WTC11 (cell line): ENCODE measurements around the gene FAM131C. TPM values are rescaled to one million over a fixed set of nuclear protein-coding genes. Genes with fewer than 3 reads are reported as not detected.

Experiments used
- ATAC-seq: fragments of 200-7000 bp; cut with Tn5 transposase; 2 replicates; pipeline ENCODE4 v1.10.0; 2021; ENCODE audit warnings: mild to moderate bottlenecking, moderate library complexity
- CTCF ChIA-PET: fragments of 300-600 bp; sonication (Branson Sonifier 250); formaldehyde crosslinking; loops from one replicate; lab custom pipeline; 2021; ENCODE audit warnings: antibody characterized with exemption; lab: Charles Lee
- POLR2A ChIA-PET: fragments of 350-600 bp; sonication (Branson Sonifier 250); formaldehyde crosslinking; loops from one replicate; lab custom pipeline; 2021; ENCODE audit warnings: antibody characterized with exemption; lab: Charles Lee
- DNase-seq: peaks from one replicate; pipeline ENCODE4 v3.0.0; 2021; ENCODE audit warnings: low spot score
- H3K27ac Mint-ChIP-seq: 2 replicates; pipeline ENCODE4 v1.8.0; 2021; ENCODE audit warnings: mixed read lengths
- H3K27me3 Mint-ChIP-seq: 2 replicates; pipeline ENCODE4 v1.8.0; 2021; ENCODE audit warnings: low read depth, mild to moderate bottlenecking, moderate library complexity, mixed read lengths
- H3K36me3 Mint-ChIP-seq: 2 replicates; pipeline ENCODE4 v1.8.0; 2021; ENCODE audit warnings: mixed read lengths
- H3K4me1 Mint-ChIP-seq: 2 replicates; pipeline ENCODE4 v1.8.0; 2022; ENCODE audit warnings: mixed read lengths
- H3K4me3 Mint-ChIP-seq: 2 replicates; pipeline ENCODE4 v1.8.0; 2021; ENCODE audit warnings: mild to moderate bottlenecking, moderate library complexity, mixed read lengths
- H3K9me3 Mint-ChIP-seq: 2 replicates; pipeline ENCODE4 v1.8.0; 2021; ENCODE audit warnings: mixed read lengths
- CDX4 ChIP-seq: fragments of 250-450 bp; sonication (Bioruptor Pico); IDR thresholded peaks from 2 replicates; pipeline ENCODE4 v1.9.0; 2021; ENCODE audit warnings: moderate library complexity, mild to moderate bottlenecking, inconsistent platforms, borderline replicate concordance
- ELF4 ChIP-seq: sonication (generic); formaldehyde crosslinking; IDR thresholded peaks from 2 replicates; pipeline ENCODE4 v1.8.1; 2022; ENCODE audit warnings: low read depth, mild to moderate bottlenecking, moderate library complexity, missing genetic modification reagents
- ESRRA ChIP-seq: sonication (generic); formaldehyde crosslinking; IDR thresholded peaks from 2 replicates; pipeline ENCODE4 v1.8.1; 2022; ENCODE audit warnings: mild to moderate bottlenecking, missing genetic modification reagents, borderline replicate concordance
- KAT7 ChIP-seq: sonication (generic); formaldehyde crosslinking; IDR thresholded peaks from 2 replicates; pipeline ENCODE4 v1.8.1; 2023; ENCODE audit warnings: missing genetic modification reagents, mild to moderate bottlenecking, borderline replicate concordance
- MXD4 ChIP-seq: fragments of 250-450 bp; sonication (Bioruptor Pico); IDR thresholded peaks from 2 replicates; pipeline ENCODE4 v1.8.0; 2021; ENCODE audit warnings: mild to moderate bottlenecking, moderate library complexity, borderline replicate concordance
- NFE2L1 ChIP-seq: sonication (generic); formaldehyde crosslinking; IDR thresholded peaks from 2 replicates; pipeline ENCODE4 v1.8.1; 2023; ENCODE audit warnings: missing genetic modification reagents
- NR3C1 ChIP-seq: sonication (generic); formaldehyde crosslinking; conservative IDR thresholded peaks from 2 replicates; pipeline ENCODE4 v1.8.1; 2023; ENCODE audit warnings: low read depth, mild to moderate bottlenecking, missing genetic modification reagents
- OVOL2 ChIP-seq: fragments of 250-450 bp; sonication (Bioruptor Pico); IDR thresholded peaks from 2 replicates; pipeline ENCODE4 v1.9.0; 2021; ENCODE audit warnings: mild to moderate bottlenecking, borderline replicate concordance
- PRDM15 ChIP-seq: sonication (generic); formaldehyde crosslinking; IDR thresholded peaks from 2 replicates; pipeline ENCODE4 v1.8.0; 2022; ENCODE audit warnings: missing genetic modification reagents
- PRRX2 ChIP-seq: fragments of 250-450 bp; sonication (Bioruptor Pico); IDR thresholded peaks from 2 replicates; pipeline ENCODE4 v1.8.0; 2021; ENCODE audit warnings: mild to moderate bottlenecking
- SMAD4 ChIP-seq: sonication (generic); formaldehyde crosslinking; IDR thresholded peaks from 2 replicates; pipeline ENCODE4 v1.8.0; 2022; ENCODE audit warnings: mild to moderate bottlenecking, missing genetic modification reagents
- SOX15 ChIP-seq: fragments of 250-450 bp; sonication (Bioruptor Pico); IDR thresholded peaks from 2 replicates; pipeline ENCODE4 v1.9.0; 2021; ENCODE audit warnings: mild to moderate bottlenecking
- TEAD1 ChIP-seq: sonication (generic); formaldehyde crosslinking; IDR thresholded peaks from 2 replicates; pipeline ENCODE4 v1.8.0; 2022; ENCODE audit warnings: mild to moderate bottlenecking, missing genetic modification reagents
- ZBTB21 ChIP-seq: sonication (generic); formaldehyde crosslinking; IDR thresholded peaks from 2 replicates; pipeline ENCODE4 v1.8.1; 2023; ENCODE audit warnings: mild to moderate bottlenecking, missing genetic modification reagents, borderline replicate concordance
- ZNF121 ChIP-seq: sonication (generic); formaldehyde crosslinking; IDR thresholded peaks from 2 replicates; pipeline ENCODE4 v1.8.0; 2023; ENCODE audit warnings: missing genetic modification reagents
- ZNF138 ChIP-seq: sonication (generic); formaldehyde crosslinking; conservative IDR thresholded peaks from 2 replicates; pipeline ENCODE4 v1.8.1; 2022; ENCODE audit warnings: mild to moderate bottlenecking, moderate library complexity, missing genetic modification reagents
- ZNF263 ChIP-seq: sonication (generic); formaldehyde crosslinking; IDR thresholded peaks from 2 replicates; pipeline ENCODE4 v1.8.1; 2022; ENCODE audit warnings: low read depth, mild to moderate bottlenecking, moderate library complexity, missing genetic modification reagents
- total RNA-seq: library from RNA; stranded (reverse); gene quantifications from 3 replicates; pipeline ENCODE4 v1.2.3, GENCODE V29; 2021
- TF ChIP-seq, protein P1 (sequence below): sonication (generic); formaldehyde crosslinking; IDR thresholded peaks from 2 replicates; pipeline ENCODE4 v1.8.1; 2023; ENCODE audit warnings: mild to moderate bottlenecking, missing genetic modification reagents
- TF ChIP-seq, protein P2 (sequence below): sonication (generic); formaldehyde crosslinking; IDR thresholded peaks from 2 replicates; pipeline ENCODE4 v1.8.1; 2022; ENCODE audit warnings: missing genetic modification reagents, borderline replicate concordance
- TF ChIP-seq, protein P3 (sequence below): sonication (generic); formaldehyde crosslinking; IDR thresholded peaks from 2 replicates; pipeline ENCODE4 v1.8.1; 2023; ENCODE audit warnings: mild to moderate bottlenecking, missing genetic modification reagents, borderline replicate concordance
- TF ChIP-seq, protein P4 (sequence below): sonication (generic); formaldehyde crosslinking; IDR thresholded peaks from 2 replicates; pipeline ENCODE4 v1.8.0; 2023; ENCODE audit warnings: missing genetic modification reagents
- TF ChIP-seq, protein P5 (sequence below): sonication (generic); formaldehyde crosslinking; IDR thresholded peaks from 2 replicates; pipeline ENCODE4 v1.8.1; 2023; ENCODE audit warnings: mild to moderate bottlenecking, missing genetic modification reagents, moderate library complexity

Gene FAM131C
- total RNA-seq, 1 experiment from 2014 or later, result 1.4 TPM

DNA sequence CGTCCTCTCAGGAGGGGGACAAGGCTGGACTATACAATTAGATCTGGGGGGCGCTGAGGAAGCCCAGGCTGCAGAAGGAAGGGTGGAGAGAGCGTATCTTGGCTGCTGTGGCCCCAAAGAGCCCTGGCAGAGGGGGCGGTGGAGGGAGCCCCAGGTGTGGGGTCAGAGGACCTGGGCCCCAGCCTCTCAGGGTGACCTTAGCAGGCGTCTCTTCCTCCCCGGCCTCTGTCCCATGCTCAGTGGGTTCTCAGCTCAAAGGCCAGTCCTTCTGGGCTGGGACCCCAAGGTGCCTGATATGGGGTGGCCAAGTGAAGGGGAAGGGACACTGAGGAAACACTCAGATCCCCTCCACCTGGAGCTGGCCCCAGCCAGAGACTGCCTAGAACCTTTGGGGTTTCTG is 1.8 kb downstream of the FAM131C start (continued):
- TF ChIP-seq KAT7 (CRISPR knock-in tag), result no peak
- no peak for TF ChIP-seq ZNF138
- TF ChIP-seq ZNF121 (CRISPR knock-in tag), result no peak

- Mint-ChIP-seq H3K36me3 (no peaks in the 10 kb centered on the region), H3K4me3 (no peak overlapping the region), H3K9me3 (no peaks in the 10 kb centered on the region), H3K27ac (no peak overlapping the region), H3K27me3 (peaks cover 42% of the 10 kb centered on the region), H3K4me1 (peaks cover 15% of the 10 kb centered on the region)
- ChIA-PET POLR2A (no interaction called here), CTCF (interaction anchor here (1.0 to 3.4 kb wide), 5 partner anchors 8 to 157 kb away, joined by 3 to 43 read pairs (median 5); no protein-coding TSS in a partner anchor)
- ATAC-seq, result no peak
- no peak for DNase-seq
- TF ChIP-seq CDX4 (CRISPR knock-in tag) (no peak), ELF4 (CRISPR knock-in tag) (no peak), ZBTB21 (CRISPR knock-in tag) (no peak), SMAD4 (CRISPR knock-in tag) (no peak), SOX15 (CRISPR knock-in tag) (no peak), TEAD1 (no peak), NFE2L1 (CRISPR knock-in tag) (no peak), KAT7 (CRISPR knock-in tag) (no peak), ESRRA (CRISPR knock-in tag) (no peak), MXD4 (no peak), OVOL2 (CRISPR knock-in tag) (no peak), NR3C1 (CRISPR knock-in tag) (no peak), PRRX2 (CRISPR knock-in tag) (no peak), ZNF263 (no peak), PRDM15 (CRISPR knock-in tag) (no peak)
- TF ChIP-seq, protein P1, sequence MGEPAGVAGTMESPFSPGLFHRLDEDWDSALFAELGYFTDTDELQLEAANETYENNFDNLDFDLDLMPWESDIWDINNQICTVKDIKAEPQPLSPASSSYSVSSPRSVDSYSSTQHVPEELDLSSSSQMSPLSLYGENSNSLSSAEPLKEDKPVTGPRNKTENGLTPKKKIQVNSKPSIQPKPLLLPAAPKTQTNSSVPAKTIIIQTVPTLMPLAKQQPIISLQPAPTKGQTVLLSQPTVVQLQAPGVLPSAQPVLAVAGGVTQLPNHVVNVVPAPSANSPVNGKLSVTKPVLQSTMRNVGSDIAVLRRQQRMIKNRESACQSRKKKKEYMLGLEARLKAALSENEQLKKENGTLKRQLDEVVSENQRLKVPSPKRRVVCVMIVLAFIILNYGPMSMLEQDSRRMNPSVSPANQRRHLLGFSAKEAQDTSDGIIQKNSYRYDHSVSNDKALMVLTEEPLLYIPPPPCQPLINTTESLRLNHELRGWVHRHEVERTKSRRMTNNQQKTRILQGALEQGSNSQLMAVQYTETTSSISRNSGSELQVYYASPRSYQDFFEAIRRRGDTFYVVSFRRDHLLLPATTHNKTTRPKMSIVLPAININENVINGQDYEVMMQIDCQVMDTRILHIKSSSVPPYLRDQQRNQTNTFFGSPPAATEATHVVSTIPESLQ (CRISPR knock-in tag), result no peak
- TF ChIP-seq, protein P2, sequence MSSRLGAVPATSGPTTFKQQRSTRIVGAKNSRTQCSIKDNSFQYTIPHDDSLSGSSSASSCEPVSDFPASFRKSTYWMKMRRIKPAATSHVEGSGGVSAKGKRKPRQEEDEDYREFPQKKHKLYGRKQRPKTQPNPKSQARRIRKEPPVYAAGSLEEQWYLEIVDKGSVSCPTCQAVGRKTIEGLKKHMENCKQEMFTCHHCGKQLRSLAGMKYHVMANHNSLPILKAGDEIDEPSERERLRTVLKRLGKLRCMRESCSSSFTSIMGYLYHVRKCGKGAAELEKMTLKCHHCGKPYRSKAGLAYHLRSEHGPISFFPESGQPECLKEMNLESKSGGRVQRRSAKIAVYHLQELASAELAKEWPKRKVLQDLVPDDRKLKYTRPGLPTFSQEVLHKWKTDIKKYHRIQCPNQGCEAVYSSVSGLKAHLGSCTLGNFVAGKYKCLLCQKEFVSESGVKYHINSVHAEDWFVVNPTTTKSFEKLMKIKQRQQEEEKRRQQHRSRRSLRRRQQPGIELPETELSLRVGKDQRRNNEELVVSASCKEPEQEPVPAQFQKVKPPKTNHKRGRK (CRISPR knock-in tag), result no peak
- TF ChIP-seq, protein P3, sequence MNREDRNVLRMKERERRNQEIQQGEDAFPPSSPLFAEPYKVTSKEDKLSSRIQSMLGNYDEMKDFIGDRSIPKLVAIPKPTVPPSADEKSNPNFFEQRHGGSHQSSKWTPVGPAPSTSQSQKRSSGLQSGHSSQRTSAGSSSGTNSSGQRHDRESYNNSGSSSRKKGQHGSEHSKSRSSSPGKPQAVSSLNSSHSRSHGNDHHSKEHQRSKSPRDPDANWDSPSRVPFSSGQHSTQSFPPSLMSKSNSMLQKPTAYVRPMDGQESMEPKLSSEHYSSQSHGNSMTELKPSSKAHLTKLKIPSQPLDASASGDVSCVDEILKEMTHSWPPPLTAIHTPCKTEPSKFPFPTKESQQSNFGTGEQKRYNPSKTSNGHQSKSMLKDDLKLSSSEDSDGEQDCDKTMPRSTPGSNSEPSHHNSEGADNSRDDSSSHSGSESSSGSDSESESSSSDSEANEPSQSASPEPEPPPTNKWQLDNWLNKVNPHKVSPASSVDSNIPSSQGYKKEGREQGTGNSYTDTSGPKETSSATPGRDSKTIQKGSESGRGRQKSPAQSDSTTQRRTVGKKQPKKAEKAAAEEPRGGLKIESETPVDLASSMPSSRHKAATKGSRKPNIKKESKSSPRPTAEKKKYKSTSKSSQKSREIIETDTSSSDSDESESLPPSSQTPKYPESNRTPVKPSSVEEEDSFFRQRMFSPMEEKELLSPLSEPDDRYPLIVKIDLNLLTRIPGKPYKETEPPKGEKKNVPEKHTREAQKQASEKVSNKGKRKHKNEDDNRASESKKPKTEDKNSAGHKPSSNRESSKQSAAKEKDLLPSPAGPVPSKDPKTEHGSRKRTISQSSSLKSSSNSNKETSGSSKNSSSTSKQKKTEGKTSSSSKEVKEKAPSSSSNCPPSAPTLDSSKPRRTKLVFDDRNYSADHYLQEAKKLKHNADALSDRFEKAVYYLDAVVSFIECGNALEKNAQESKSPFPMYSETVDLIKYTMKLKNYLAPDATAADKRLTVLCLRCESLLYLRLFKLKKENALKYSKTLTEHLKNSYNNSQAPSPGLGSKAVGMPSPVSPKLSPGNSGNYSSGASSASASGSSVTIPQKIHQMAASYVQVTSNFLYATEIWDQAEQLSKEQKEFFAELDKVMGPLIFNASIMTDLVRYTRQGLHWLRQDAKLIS (CRISPR knock-in tag), result no peak
- TF ChIP-seq, protein P4, sequence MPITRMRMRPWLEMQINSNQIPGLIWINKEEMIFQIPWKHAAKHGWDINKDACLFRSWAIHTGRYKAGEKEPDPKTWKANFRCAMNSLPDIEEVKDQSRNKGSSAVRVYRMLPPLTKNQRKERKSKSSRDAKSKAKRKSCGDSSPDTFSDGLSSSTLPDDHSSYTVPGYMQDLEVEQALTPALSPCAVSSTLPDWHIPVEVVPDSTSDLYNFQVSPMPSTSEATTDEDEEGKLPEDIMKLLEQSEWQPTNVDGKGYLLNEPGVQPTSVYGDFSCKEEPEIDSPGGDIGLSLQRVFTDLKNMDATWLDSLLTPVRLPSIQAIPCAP (CRISPR knock-in tag), result no peak
- TF ChIP-seq, protein P5, sequence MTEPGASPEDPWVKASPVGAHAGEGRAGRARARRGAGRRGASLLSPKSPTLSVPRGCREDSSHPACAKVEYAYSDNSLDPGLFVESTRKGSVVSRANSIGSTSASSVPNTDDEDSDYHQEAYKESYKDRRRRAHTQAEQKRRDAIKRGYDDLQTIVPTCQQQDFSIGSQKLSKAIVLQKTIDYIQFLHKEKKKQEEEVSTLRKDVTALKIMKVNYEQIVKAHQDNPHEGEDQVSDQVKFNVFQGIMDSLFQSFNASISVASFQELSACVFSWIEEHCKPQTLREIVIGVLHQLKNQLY, result no peak
These were observed 2.7 kb downstream of the FAM131C start for GRCh38 chr1:16070640-16071355.
